Measurements from ENCODE around the gene DMKN.

DMKN gene

GRCh38 chr19:35549174-35549788 is 35.8 kb upstream of the DMKN start:
- Histone ChIP-seq H3K79me2 (ENCODE audit: insufficient read depth, low read length) (peaks cover 28% of the 10 kb centered on the region), H3F3A (ENCODE audit: low read depth) (no peaks in the 10 kb centered on the region), H3K9me3 (ENCODE audit: insufficient read depth, low read depth, low read length) (no peaks in the 10 kb centered on the region), H3K9ac (ENCODE audit: low read depth, low read length, poor library complexity, severe bottlenecking) (no peak overlapping the region), H3K4me2 (ENCODE audit: low read depth, low read length, poor library complexity, severe bottlenecking) (no peak overlapping the region), H3K4me3 (ENCODE audit: low read length, poor library complexity, severe bottlenecking) (no peak overlapping the region), H3K4me1 (ENCODE audit: insufficient read depth, low read length, poor library complexity, severe bottlenecking) (peaks cover 22% of the 10 kb centered on the region), H4K20me1 (ENCODE audit: insufficient read depth, low read length, poor library complexity, severe bottlenecking) (no peaks in the 10 kb centered on the region), H3K27me3 (ENCODE audit: insufficient read depth, low read length, poor library complexity, severe bottlenecking) (no peaks in the 10 kb centered on the region), H3K9me2 (replicated peaks; ENCODE audit: low read depth, low read length) (no peaks in the 10 kb centered on the region), H3K36me3 (ENCODE audit: insufficient read depth, low read length) (no peaks in the 10 kb centered on the region), H2AFZ (ENCODE audit: low read length) (no peak overlapping the region)
- TF ChIP-seq CTCF (conservative IDR thresholded peaks at IDR 0.05; ENCODE audit: low read length) = peak; percentile 86
- no peak for TF ChIP-seq EZH2phosphoT487 (IDR thresholded peaks at IDR 0.05; ENCODE audit: borderline replicate concordance)

- Histone ChIP-seq H3K79me2 (ENCODE audit: insufficient read depth, low read length) (peaks cover 40% of the 10 kb centered on the region), H2AFZ (ENCODE audit: low read length) (no peak overlapping the region), H3K9ac (ENCODE audit: low read depth, low read length, poor library complexity, severe bottlenecking) (peak overlapping the region; percentile 99), H3K4me1 (ENCODE audit: insufficient read depth, low read length, poor library complexity, severe bottlenecking) (peaks cover 27% of the 10 kb centered on the region), H3K27me3 (ENCODE audit: insufficient read depth, low read length, poor library complexity, severe bottlenecking) (no peaks in the 10 kb centered on the region), H3F3A (ENCODE audit: low read depth) (no peaks in the 10 kb centered on the region), H3K9me3 (ENCODE audit: insufficient read depth, low read depth, low read length) (no peaks in the 10 kb centered on the region), H4K20me1 (ENCODE audit: insufficient read depth, low read length, poor library complexity, severe bottlenecking) (no peaks in the 10 kb centered on the region), H3K4me2 (ENCODE audit: low read depth, low read length, poor library complexity, severe bottlenecking) (peak overlapping the region; percentile 92), H3K36me3 (ENCODE audit: insufficient read depth, low read length) (no peaks in the 10 kb centered on the region), H3K4me3 (ENCODE audit: low read length, poor library complexity, severe bottlenecking) (peak overlapping the region; percentile 99), H3K9me2 (replicated peaks; ENCODE audit: low read depth, low read length) (no peaks in the 10 kb centered on the region)
- TF ChIP-seq CTCF (conservative IDR thresholded peaks at IDR 0.05; ENCODE audit: low read length) (no peak), EZH2phosphoT487 (IDR thresholded peaks at IDR 0.05; ENCODE audit: borderline replicate concordance) (no peak)
These were observed 33.1 kb upstream of the DMKN start for GRCh38 chr19:35546532-35546931.

GRCh38 chr19:35545855-35546381 is 32.5 kb upstream of the DMKN start:
- H3K4me1 ChIP-seq (ENCODE audit: insufficient read depth, low read length, poor library complexity, severe bottlenecking) = peaks cover 27% of the 10 kb centered on the region
- H3K9ac ChIP-seq (ENCODE audit: low read depth, low read length, poor library complexity, severe bottlenecking) = peak overlapping the region; percentile 99
- peak overlapping the region; percentile 92 for H3K4me2 ChIP-seq (ENCODE audit: low read depth, low read length, poor library complexity, severe bottlenecking)
- no peaks in the 10 kb centered on the region for H3K9me2 ChIP-seq (replicated peaks; ENCODE audit: low read depth, low read length)
- peak overlapping the region; percentile 99 for H3K4me3 ChIP-seq (ENCODE audit: low read length, poor library complexity, severe bottlenecking)
- H2AFZ ChIP-seq (ENCODE audit: low read length) = peak overlapping the region; percentile 86
- H4K20me1 ChIP-seq (ENCODE audit: insufficient read depth, low read length, poor library complexity, severe bottlenecking) = no peaks in the 10 kb centered on the region
- no peak for TF ChIP-seq CTCF (conservative IDR thresholded peaks at IDR 0.05; ENCODE audit: low read length)
- no peak for TF ChIP-seq EZH2phosphoT487 (IDR thresholded peaks at IDR 0.05; ENCODE audit: borderline replicate concordance)
- no peaks in the 10 kb centered on the region for H3K27me3 ChIP-seq (ENCODE audit: insufficient read depth, low read length, poor library complexity, severe bottlenecking)
- peaks cover 40% of the 10 kb centered on the region for H3K79me2 ChIP-seq (ENCODE audit: insufficient read depth, low read length)
- no peaks in the 10 kb centered on the region for H3F3A ChIP-seq (ENCODE audit: low read depth)
- H3K36me3 ChIP-seq (ENCODE audit: insufficient read depth, low read length) = no peaks in the 10 kb centered on the region
- no peaks in the 10 kb centered on the region for H3K9me3 ChIP-seq (ENCODE audit: insufficient read depth, low read depth, low read length)
